LHCN-M2 (cell line): ENCODE results near the gene CNIH1. TPM values are rescaled to one million over a fixed set of nuclear protein-coding genes. Genes with fewer than 3 reads are reported as not detected.
A peak's percentile ranks its signal among the peaks of the same experiment; 100 is the strongest.
"Not testable (repeated sequence)": the region's sequence is repeated elsewhere in the genome, so short reads cannot be mapped to it uniquely, and the experiment has no call there.

Source experiments
- DNase-seq: peaks from one replicate; pipeline ENCODE4 v3.0.0-alpha.2; 2012; ENCODE audit warnings: low read depth
- total RNA-seq: library from RNA; depleted of rRNA; stranded (reverse); fragments of >200 nt; gene quantifications from 2 replicates; pipeline ENCODE4 v1.2.3, GENCODE V29; 2014

CNIH1 gene
- total RNA-seq, 1 experiment from 2014 or later = 255 TPM

- DNase-seq = no peak
Observed at GRCh38 chr14:54467280-54467679, 26.1 kb upstream of the CNIH1 start.

GRCh38 chr14:54465654-54466053 is 24.5 kb upstream of the CNIH1 start:
- DNase-seq = no peak

- peak; percentile 40 for DNase-seq
Observed at GRCh38 chr14:54462048-54462447, 20.9 kb upstream of the CNIH1 start.

- no peak for DNase-seq
Observed at GRCh38 chr14:54459106-54459505, 17.9 kb upstream of the CNIH1 start.

- DNase-seq = not testable (repeated sequence)
Observed at GRCh38 chr14:54458536-54458935, 17.4 kb upstream of the CNIH1 start.

- DNase-seq = no peak
Observed at GRCh38 chr14:54457609-54457996, 16.4 kb upstream of the CNIH1 start.

- not testable (repeated sequence) for DNase-seq
Observed at GRCh38 chr14:54456820-54457608, 15.8 kb upstream of the CNIH1 start.

- no peak for DNase-seq
Observed at GRCh38 chr14:54455363-54455762, 14.2 kb upstream of the CNIH1 start.

- peak; percentile 56 for DNase-seq
Observed at GRCh38 chr14:54453990-54454389, 12.8 kb upstream of the CNIH1 start.

GRCh38 chr14:54453252-54453651 is 12.1 kb upstream of the CNIH1 start:
- no peak for DNase-seq

- DNase-seq = no peak
Observed at GRCh38 chr14:54451961-54452360, 10.8 kb upstream of the CNIH1 start.

- DNase-seq = no peak
Observed at GRCh38 chr14:54451121-54451601, 10.0 kb upstream of the CNIH1 start.

- peak; percentile 51 for DNase-seq
Observed at GRCh38 chr14:54450535-54450934, 9.4 kb upstream of the CNIH1 start.

GRCh38 chr14:54447231-54447692 is 6.1 kb upstream of the CNIH1 start:
- DNase-seq = no peak

GRCh38 chr14:54446161-54446693 is 5.1 kb upstream of the CNIH1 start:
- DNase-seq = no peak

- no peak for DNase-seq
Observed at GRCh38 chr14:54444681-54445080, 3.5 kb upstream of the CNIH1 start.

- no peak for DNase-seq
Observed at GRCh38 chr14:54443981-54444380, 2.8 kb upstream of the CNIH1 start.

GRCh38 chr14:54442961-54443360 is 1.8 kb upstream of the CNIH1 start:
- DNase-seq = not testable (repeated sequence)

- no peak for DNase-seq
Observed at GRCh38 chr14:54440476-54440872, 700 bp downstream of the CNIH1 start.

GRCh38 chr14:54440037-54440436 is 1.1 kb downstream of the CNIH1 start:
- no peak for DNase-seq

GRCh38 chr14:54438703-54439102 is 2.5 kb downstream of the CNIH1 start:
- DNase-seq = no peak

GRCh38 chr14:54437954-54438353 is 3.2 kb downstream of the CNIH1 start:
- not testable (repeated sequence) for DNase-seq

- DNase-seq = peak; percentile 47
Observed at GRCh38 chr14:54435500-54435981, 5.6 kb downstream of the CNIH1 start.
